A673 (cell line): ENCODE measurements around the gene CNOT1. TPM values are rescaled to one million over a fixed set of nuclear protein-coding genes. Genes with fewer than 3 reads are reported as not detected.

Source experiments
- BruUV-seq: library from RNA; stranded (reverse); fragments of 400-500 nt; replicated peaks from 2 replicates; lab custom pipeline; 2021; lab: Mats Ljungman, UMichigan
- CTCF ChIA-PET: fragments of 300-600 bp; sonication (Branson Sonifier 250); formaldehyde crosslinking; loops from one replicate; lab custom pipeline; 2022; ENCODE audit warnings: antibody characterized with exemption; lab: Charles Lee
- POLR2A ChIA-PET: fragments of 300-600 bp; sonication (Branson Sonifier 250); formaldehyde crosslinking; loops from one replicate; lab custom pipeline; 2022; ENCODE audit warnings: antibody characterized with exemption; ENCODE audit not compliant: low non-redundant PET; lab: Charles Lee
- DNase-seq: peaks from one replicate; pipeline ENCODE4 v3.0.0-alpha.2; 2015; ENCODE audit warnings: low spot score
- H3K27ac ChIP-seq: fragments of 200-600 bp; sonication (generic); 2 replicates; pipeline ENCODE4 v1.5.1; 2016; ENCODE audit warnings: mixed run types, low read depth, mild to moderate bottlenecking, mixed read lengths, antibody characterized with exemption, low read length; ENCODE audit not compliant: poor library complexity, severe bottlenecking
- H3K27me3 ChIP-seq: fragments of 200-600 bp; sonication (generic); replicated peaks from 2 replicates; pipeline ENCODE4 v1.6.1; 2017; ENCODE audit warnings: mixed run types, low read depth, mild to moderate bottlenecking, mixed read lengths, antibody characterized with exemption, low read length; ENCODE audit not compliant: insufficient read depth, poor library complexity
- H3K36me3 ChIP-seq: fragments of 200-600 bp; sonication (generic); 2 replicates; pipeline ENCODE4 v1.6.1; 2016; ENCODE audit warnings: mixed run types, mild to moderate bottlenecking, mixed read lengths, antibody characterized with exemption, low read length; ENCODE audit not compliant: insufficient read depth, poor library complexity, severe bottlenecking
- H3K4me1 ChIP-seq: fragments of 200-600 bp; sonication (generic); 2 replicates; pipeline ENCODE4 v1.6.1; 2017; ENCODE audit warnings: mixed run types, mild to moderate bottlenecking, mixed read lengths, antibody characterized with exemption, low read length; ENCODE audit not compliant: insufficient read depth, poor library complexity, severe bottlenecking
- H3K4me3 ChIP-seq: fragments of 200-600 bp; sonication (generic); 2 replicates; pipeline ENCODE4 v1.5.1; 2016; ENCODE audit warnings: low read depth, mixed run types, mild to moderate bottlenecking, mixed read lengths, low read length; ENCODE audit not compliant: poor library complexity, severe bottlenecking
- H3K9me3 ChIP-seq: fragments of 200-600 bp; sonication (generic); 2 replicates; pipeline ENCODE4 v1.6.1; 2016; ENCODE audit warnings: mixed run types, low read depth, mild to moderate bottlenecking, mixed read lengths, antibody characterized with exemption, low read length; ENCODE audit not compliant: poor library complexity, severe bottlenecking
- CTCF ChIP-seq: fragments of 300-800, 200-600 bp; sonication (generic); conservative IDR thresholded peaks from 2 replicates; pipeline ENCODE4 v1.5.1; 2017; ENCODE audit warnings: low read depth, mild to moderate bottlenecking, antibody characterized with exemption, low read length, moderate library complexity, mixed read lengths
- EZH2 ChIP-seq: fragments of 200-600 bp; sonication (generic); IDR thresholded peaks from 2 replicates; pipeline ENCODE4 v1.6.1; 2017; ENCODE audit warnings: borderline replicate concordance, low read depth, mild to moderate bottlenecking, mixed read lengths, antibody characterized with exemption, low read length; ENCODE audit not compliant: poor library complexity, severe bottlenecking
- intact Hi-C: fragments of 100-400 bp; cut with micrococcal nuclease; formaldehyde crosslinking; loops from one replicate; pipeline ENCODE4 v1.10.0; 2022; ENCODE audit not compliant: unreplicated experiment
- total RNA-seq: library from RNA; stranded (reverse); gene quantifications from 2 replicates; pipeline ENCODE4 v1.2.3, GENCODE V29; 2021

The CNOT1 gene
- total RNA-seq, 1 experiment from 2014 or later = 255 TPM

- intact Hi-C loops = no loop called here
Measured at GRCh38 chr16:58589326-58589905, 40.2 kb downstream of the CNOT1 start.

DNA sequence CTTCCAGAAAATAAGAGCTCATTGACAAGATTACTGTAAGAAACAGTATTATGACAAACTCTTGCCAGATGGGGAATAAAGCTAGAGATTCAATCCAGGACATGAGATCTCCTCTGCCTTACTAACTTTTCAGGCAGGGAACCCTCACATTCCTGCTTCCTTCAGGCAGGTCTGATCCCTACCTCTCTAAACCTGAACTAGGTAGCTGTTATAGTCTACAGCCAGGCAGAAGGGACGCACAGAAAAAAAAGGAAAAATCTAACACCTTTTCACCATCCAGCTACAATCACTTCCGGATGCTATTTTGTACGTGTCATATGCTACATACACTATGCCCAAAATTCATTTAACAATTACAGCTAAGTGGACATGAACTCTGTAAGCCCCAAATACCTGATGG, 41.2 kb downstream of the CNOT1 start:
- Histone ChIP-seq H3K27ac (no peak overlapping the region), H3K4me3 (no peak overlapping the region), H3K36me3 (peaks cover 83% of the 10 kb centered on the region), H3K4me1 (peaks cover 18% of the 10 kb centered on the region), H3K9me3 (no peaks in the 10 kb centered on the region), H3K27me3 (no peaks in the 10 kb centered on the region)
- POLR2A ChIA-PET = no interaction called here
- intact Hi-C loops = no loop called here
- no peak for TF ChIP-seq EZH2
- TF ChIP-seq CTCF = no peak
- CTCF ChIA-PET = no interaction called here
- no TSS peak for BruUV-seq
- DNase-seq = no peak

More at GRCh38 chr16:58589326-58589905, 40.2 kb downstream of the CNOT1 start:
- no TSS peak for BruUV-seq
- Histone ChIP-seq H3K9me3 (no peaks in the 10 kb centered on the region), H3K36me3 (peaks cover 74% of the 10 kb centered on the region), H3K4me3 (no peak overlapping the region), H3K4me1 (peaks cover 15% of the 10 kb centered on the region), H3K27ac (no peak overlapping the region), H3K27me3 (no peaks in the 10 kb centered on the region)
- TF ChIP-seq CTCF (no peak), EZH2 (no peak)
- no peak for DNase-seq
- POLR2A ChIA-PET = no interaction called here
- CTCF ChIA-PET = no interaction called here

DNA sequence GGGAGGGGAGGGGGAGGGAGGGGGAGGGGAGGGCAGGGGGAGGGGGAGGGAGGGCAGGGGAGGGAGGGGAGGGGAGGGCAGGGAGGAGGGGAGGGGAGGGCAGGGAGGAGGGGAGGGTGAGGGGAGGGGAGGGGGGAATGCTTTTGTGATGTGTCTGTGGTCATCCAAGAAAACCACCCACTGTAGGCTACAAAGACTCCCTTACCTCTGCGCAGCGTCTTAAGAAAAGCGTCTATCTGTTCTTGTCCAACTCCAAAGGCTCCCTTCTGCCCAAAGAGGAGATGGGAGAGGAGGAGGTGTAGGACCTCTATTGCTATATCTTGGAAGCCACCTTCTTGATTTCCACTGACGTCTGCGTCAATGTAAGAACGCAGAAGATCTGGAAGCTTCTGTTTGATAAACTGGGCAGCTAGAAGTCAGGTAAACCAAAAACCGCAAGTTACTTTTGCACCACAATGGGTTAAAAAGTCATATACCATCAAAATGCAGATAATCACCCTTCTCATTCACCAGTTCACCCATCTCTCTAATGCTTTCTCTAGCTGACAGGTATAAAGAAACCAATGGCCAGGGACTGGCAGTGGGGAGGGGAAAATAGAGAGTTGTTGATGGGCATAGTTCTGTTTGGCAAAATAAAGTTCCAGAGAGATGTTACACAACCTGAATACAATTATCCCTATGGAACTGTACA, 43.1 kb downstream of the CNOT1 start:
- Histone ChIP-seq H3K36me3 (peaks cover 88% of the 10 kb centered on the region), H3K4me3 (no peak overlapping the region), H3K27me3 (no peaks in the 10 kb centered on the region), H3K9me3 (no peaks in the 10 kb centered on the region), H3K4me1 (peaks cover 24% of the 10 kb centered on the region), H3K27ac (no peak overlapping the region)
- DNase-seq = no peak
- BruUV-seq = no TSS peak
- TF ChIP-seq CTCF (no peak), EZH2 (no peak)
- ChIA-PET POLR2A (no interaction called here), CTCF (no interaction called here)
- intact Hi-C loops = no loop called here
